Keratinocyte (primary cell): ENCODE results near the gene CCDC141. TPM values are rescaled to one million over a fixed set of nuclear protein-coding genes. Genes with fewer than 3 reads are reported as not detected.
"Not testable (repeated sequence)": the region's sequence is repeated elsewhere in the genome, so short reads cannot be mapped to it uniquely, and the experiment has no call there.

Experiments
- DNase-seq: peaks from one replicate; pipeline ENCODE4 v3.0.0-alpha.2; 2011; ENCODE audit warnings: low read depth, missing footprints, low spot score
- FAIRE-seq: peaks from 2 replicates; lab custom pipeline; 2011; peaks lifted over from hg19 to GRCh38; lab: Jason Lieb, UNC
- H2AFZ ChIP-seq: 2 replicates; pipeline ENCODE4 v1.6.0; 2012; ENCODE audit warnings: low read length, control low read depth, inconsistent platforms; ENCODE audit not compliant: control insufficient read depth
- H3K27ac ChIP-seq: 2 replicates; pipeline ENCODE4 v1.5.1; 2011; ENCODE audit warnings: low read length; ENCODE audit not compliant: control insufficient read depth, insufficient read depth
- H3K27me3 ChIP-seq: 3 replicates; pipeline ENCODE4 v1.6.0; 2011; ENCODE audit warnings: low read length; ENCODE audit not compliant: control insufficient read depth, insufficient read depth; ENCODE audit errors: extremely low read depth
- H3K36me3 ChIP-seq, 2 experiments: 2 replicates in 1 of 2; 3 replicates in 1 of 2; pipeline ENCODE4 v1.5.1; 2011; ENCODE audit warnings: low read length in 2 of 2, mild to moderate bottlenecking in 1 of 2; ENCODE audit not compliant: control insufficient read depth in 2 of 2, insufficient read depth in 2 of 2; ENCODE audit errors: extremely low read depth in 1 of 2
- H3K4me1 ChIP-seq: 3 replicates; pipeline ENCODE4 v1.5.1; 2011; ENCODE audit warnings: low read length; ENCODE audit not compliant: control insufficient read depth, insufficient read depth; ENCODE audit errors: extremely low read depth
- H3K4me2 ChIP-seq: 3 replicates; pipeline ENCODE4 v1.6.0; 2011; ENCODE audit warnings: low read depth, low read length; ENCODE audit not compliant: control insufficient read depth, insufficient read depth; ENCODE audit errors: extremely low read depth
- H3K4me3 ChIP-seq, 3 experiments: fragments of 200-600 bp in 1 of 3; sonication (generic) in 1 of 3; 2 replicates in 2 of 3; 3 replicates in 1 of 3; pipeline ENCODE4 v1.5.1; 2011 to 2016; ENCODE audit warnings: low read length in 3 of 3, mild to moderate bottlenecking in 3 of 3, control low read depth in 2 of 3, inconsistent platforms in 1 of 3, low read depth in 1 of 3, mixed read lengths in 1 of 3, mixed run types in 1 of 3, moderate library complexity in 1 of 3; ENCODE audit not compliant: control insufficient read depth in 2 of 3, insufficient read depth in 2 of 3; ENCODE audit errors: extremely low read depth in 1 of 3
- H3K79me2 ChIP-seq: 2 replicates; pipeline ENCODE4 v1.6.0; 2012; ENCODE audit warnings: low read length; ENCODE audit not compliant: control insufficient read depth, insufficient read depth
- H3K9ac ChIP-seq: 3 replicates; pipeline ENCODE4 v1.6.0; 2011; ENCODE audit warnings: low read length; ENCODE audit not compliant: control insufficient read depth, insufficient read depth; ENCODE audit errors: extremely low read depth
- H3K9me1 ChIP-seq: 3 replicates; pipeline ENCODE4 v1.6.0; 2011; ENCODE audit warnings: low read length; ENCODE audit not compliant: control insufficient read depth, insufficient read depth; ENCODE audit errors: extremely low read depth
- H3K9me3 ChIP-seq: 2 replicates; pipeline ENCODE4 v1.5.1; 2012; ENCODE audit warnings: low read depth, low read length; ENCODE audit not compliant: control insufficient read depth
- H4K20me1 ChIP-seq: 3 replicates; pipeline ENCODE4 v1.6.0; 2011; ENCODE audit warnings: low read length; ENCODE audit not compliant: control insufficient read depth, insufficient read depth; ENCODE audit errors: extremely low read depth
- EZH2 ChIP-seq: IDR thresholded peaks from one replicate; pipeline ENCODE4 v1.6.1; 2012; ENCODE audit warnings: inconsistent platforms, mild to moderate bottlenecking, low read length, moderate library complexity
- dilution Hi-C: fragments of 300-500 bp; cut with MboI; formaldehyde crosslinking; loops from one replicate; pipeline ENCODE4 v1.7.0; 2020; ENCODE audit warnings: low sequenced_read_pairs; ENCODE audit not compliant: extremely low pct_ligation_motif_present
- polyA plus RNA-seq, 5 experiments: library from polyadenylated mRNA; depleted of rRNA in 3 of 5; stranded (reverse) in 3 of 5; stranded (forward) in 1 of 5; unstranded in 1 of 5; fragments of >200 nt; gene quantifications; 1 replicate in 1 of 5; 2 replicates in 3 of 5; 3 replicates in 1 of 5; pipeline versions ENCODE4 v1.2.1 to v1.2.3, GENCODE V29; 2011 to 2012; ENCODE audit warnings: missing spikeins in 2 of 5, low read depth in 1 of 5, low replicate concordance in 1 of 5
- TF ChIP-seq, protein P1 (sequence below), 3 experiments: IDR thresholded peaks in 1 of 3; conservative IDR thresholded peaks in 1 of 3; optimal IDR thresholded peaks in 1 of 3; 2 replicates in 2 of 3; 3 replicates in 1 of 3; pipeline versions ENCODE3 to v1.5.1; 2011; ENCODE audit warnings: low read length in 3 of 3, mild to moderate bottlenecking in 3 of 3, moderate library complexity in 2 of 3, control low read depth in 1 of 3, inconsistent platforms in 1 of 3; ENCODE audit not compliant: insufficient read depth in 2 of 3; ENCODE audit errors: extremely low read depth in 1 of 3

Gene CCDC141
- polyA plus RNA-seq, 1 donor (not counting 4 experiments of a cell fraction or from before 2014, with no cell fraction given) = not detected

GRCh38 chr2:179059026-179059700 lies 9.2 kb upstream of the CCDC141 start:
- TF ChIP-seq, protein P1, sequence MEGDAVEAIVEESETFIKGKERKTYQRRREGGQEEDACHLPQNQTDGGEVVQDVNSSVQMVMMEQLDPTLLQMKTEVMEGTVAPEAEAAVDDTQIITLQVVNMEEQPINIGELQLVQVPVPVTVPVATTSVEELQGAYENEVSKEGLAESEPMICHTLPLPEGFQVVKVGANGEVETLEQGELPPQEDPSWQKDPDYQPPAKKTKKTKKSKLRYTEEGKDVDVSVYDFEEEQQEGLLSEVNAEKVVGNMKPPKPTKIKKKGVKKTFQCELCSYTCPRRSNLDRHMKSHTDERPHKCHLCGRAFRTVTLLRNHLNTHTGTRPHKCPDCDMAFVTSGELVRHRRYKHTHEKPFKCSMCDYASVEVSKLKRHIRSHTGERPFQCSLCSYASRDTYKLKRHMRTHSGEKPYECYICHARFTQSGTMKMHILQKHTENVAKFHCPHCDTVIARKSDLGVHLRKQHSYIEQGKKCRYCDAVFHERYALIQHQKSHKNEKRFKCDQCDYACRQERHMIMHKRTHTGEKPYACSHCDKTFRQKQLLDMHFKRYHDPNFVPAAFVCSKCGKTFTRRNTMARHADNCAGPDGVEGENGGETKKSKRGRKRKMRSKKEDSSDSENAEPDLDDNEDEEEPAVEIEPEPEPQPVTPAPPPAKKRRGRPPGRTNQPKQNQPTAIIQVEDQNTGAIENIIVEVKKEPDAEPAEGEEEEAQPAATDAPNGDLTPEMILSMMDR (optimal IDR thresholded peaks at IDR 0.05 in 1 of 3, IDR thresholded peaks at IDR 0.05 in 1 of 3, conservative IDR thresholded peaks at IDR 0.05 in 1 of 3; ENCODE audit: extremely low read depth in 1 of 3, insufficient read depth in 2 of 3, low read length in 3 of 3) = no peak
- TF ChIP-seq EZH2 = no peak
- DNase-seq (no peak), FAIRE-seq (no peak)
- H3K27me3 ChIP-seq = no peaks in the 10 kb centered on the region
- no peaks in the 10 kb centered on the region for H3K36me3 ChIP-seq
- H3K9ac ChIP-seq = no peak overlapping the region
- no peak overlapping the region for H3K27ac ChIP-seq
- H3K4me3 ChIP-seq = no peak overlapping the region
- no peaks in the 10 kb centered on the region for H3K9me1 ChIP-seq
- dilution Hi-C loops = no loop called here
- H2AFZ ChIP-seq = no peak overlapping the region
- no peak overlapping the region for H3K4me2 ChIP-seq
- H3K4me1 ChIP-seq = no peaks in the 10 kb centered on the region
- H3K9me3 ChIP-seq = no peaks in the 10 kb centered on the region
- no peaks in the 10 kb centered on the region for H4K20me1 ChIP-seq
- no peaks in the 10 kb centered on the region for H3K79me2 ChIP-seq

DNA sequence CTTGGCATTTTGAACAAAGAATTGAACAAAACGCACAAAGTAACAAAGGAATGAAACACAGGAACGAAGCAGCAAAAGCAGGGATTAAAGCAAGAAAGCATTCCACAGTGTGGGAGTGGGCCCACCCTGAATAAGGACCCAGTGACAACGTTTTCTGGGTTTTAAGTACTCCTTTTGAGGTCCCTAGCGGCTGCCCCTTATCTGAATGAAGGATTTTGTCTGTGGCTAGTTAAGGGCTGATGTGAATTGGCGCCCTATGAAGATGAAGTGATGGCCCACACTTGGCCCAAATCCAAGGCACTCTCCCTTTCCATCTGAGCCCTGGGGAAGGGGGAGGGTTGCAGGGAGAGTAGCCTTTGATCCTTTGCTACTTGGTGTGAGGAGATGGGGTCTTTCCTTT lies 7.8 kb upstream of the CCDC141 start:
- H4K20me1 ChIP-seq = no peaks in the 10 kb centered on the region
- H2AFZ ChIP-seq = no peak overlapping the region
- H3K9me3 ChIP-seq = no peaks in the 10 kb centered on the region
- H3K4me1 ChIP-seq = no peaks in the 10 kb centered on the region
- H3K79me2 ChIP-seq = no peaks in the 10 kb centered on the region
- TF ChIP-seq, protein P1 (optimal IDR thresholded peaks at IDR 0.05 in 1 of 3, IDR thresholded peaks at IDR 0.05 in 1 of 3, conservative IDR thresholded peaks at IDR 0.05 in 1 of 3; ENCODE audit: extremely low read depth in 1 of 3, insufficient read depth in 2 of 3, low read length in 3 of 3) = no peak
- TF ChIP-seq EZH2 = no peak
- FAIRE-seq (no peak), DNase-seq (no peak)
- no peak overlapping the region for H3K27ac ChIP-seq
- dilution Hi-C loops = no loop called here
- H3K27me3 ChIP-seq = no peaks in the 10 kb centered on the region
- no peak overlapping the region for H3K4me3 ChIP-seq
- no peaks in the 10 kb centered on the region for H3K36me3 ChIP-seq
- no peaks in the 10 kb centered on the region for H3K9me1 ChIP-seq
- no peak overlapping the region for H3K9ac ChIP-seq
- H3K4me2 ChIP-seq = no peak overlapping the region

DNA sequence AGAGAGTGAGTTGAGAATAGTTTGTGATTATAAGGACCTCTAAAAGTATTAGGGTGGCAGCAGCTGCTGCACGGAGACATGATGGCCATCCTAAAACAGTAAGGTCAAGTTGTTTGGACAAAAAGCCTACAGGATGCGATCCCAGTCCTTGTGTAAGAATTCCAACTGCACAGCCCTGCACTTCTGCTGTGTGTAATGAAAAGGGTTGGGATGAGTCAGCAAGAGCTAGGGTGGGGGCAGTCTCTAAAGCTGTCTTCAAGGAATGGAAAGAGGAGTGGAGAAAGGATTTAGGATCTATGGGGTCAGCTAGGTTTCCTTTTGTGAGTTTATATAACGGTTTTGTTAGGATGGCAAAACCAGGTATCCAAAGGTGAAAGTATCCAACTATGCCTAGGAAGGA lies 3.6 kb upstream of the CCDC141 start:
- FAIRE-seq, H3K9me3 ChIP-seq, H3K79me2 ChIP-seq, H3K9me1 ChIP-seq, DNase-seq, dilution Hi-C loops, H3K4me3 ChIP-seq, H3K27ac ChIP-seq, H2AFZ ChIP-seq, H3K4me2 ChIP-seq, H3K4me1 ChIP-seq, H4K20me1 ChIP-seq, H3K36me3 ChIP-seq, H3K27me3 ChIP-seq, H3K9ac ChIP-seq: not testable (repeated sequence)
